ENCODE measurements around the gene NEK10. TPM values are rescaled to one million over a fixed set of nuclear protein-coding genes. Genes with fewer than 3 reads are reported as not detected.
A peak's percentile ranks its signal among the peaks of the same experiment; 100 is the strongest.

Gene NEK10
- total RNA-seq, 1 donor from 2014 or later: 2.4 TPM

- no peak for ATAC-seq
- DNase-seq (ENCODE audit: low spot score): no peak
These were observed 290.8 kb downstream of the NEK10 start for GRCh38 chr3:27078246-27078913.

- ATAC-seq (peak; percentile 66), DNase-seq (ENCODE audit: low spot score) (no peak)
These were observed 292.2 kb downstream of the NEK10 start for GRCh38 chr3:27076815-27077630.

GRCh38 chr3:27074914-27075313 lies 294.3 kb downstream of the NEK10 start:
- ATAC-seq: no peak
- no peak for DNase-seq (ENCODE audit: low spot score)

- ATAC-seq (no peak), DNase-seq (ENCODE audit: low spot score) (no peak)
These were observed 295.3 kb downstream of the NEK10 start for GRCh38 chr3:27073912-27074311.

- no peak for ATAC-seq
- no peak for DNase-seq (ENCODE audit: low spot score)
These were observed 296.2 kb downstream of the NEK10 start for GRCh38 chr3:27072810-27073651.

DNA sequence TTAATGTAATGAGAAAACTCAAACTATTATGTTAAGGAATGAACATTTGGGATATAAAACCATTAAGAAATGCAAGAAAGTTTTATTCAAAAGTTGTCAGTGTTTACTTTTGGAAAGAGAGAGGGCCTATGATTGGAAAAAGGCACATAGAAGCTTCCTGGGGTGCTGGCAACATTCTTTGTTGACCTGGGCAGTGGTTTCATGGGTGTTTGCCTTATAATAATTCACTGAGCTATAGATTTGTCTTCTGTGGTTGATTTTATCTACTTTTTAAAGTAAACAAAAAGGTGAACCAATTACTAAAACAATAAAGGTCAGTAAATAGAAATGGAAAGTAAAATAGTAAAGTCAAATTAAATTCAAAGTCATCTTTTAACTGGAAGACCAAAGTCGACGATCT lies 308.8 kb downstream of the NEK10 start:
- no peak for ATAC-seq
- DNase-seq (ENCODE audit: low spot score): no peak

Other genes starting within 250 kb of the NEK10 start
- 2.7 TPM for gene SLC4A7, start 115.0 kb upstream of the NEK10 start, total RNA-seq

Measured in left lobe of liver (tissue), 2 donors.